Natural killer cell treated with Interleukin-12 subunit alpha and Interleukin-12 subunit beta and Interleukin-15 and Interleukin-18, amount 100 ng/mL, for 72 hours (primary cell): ENCODE results near the gene BMP6. TPM values are rescaled to one million over a fixed set of nuclear protein-coding genes. Genes with fewer than 3 reads are reported as not detected.
A peak's percentile ranks its signal among the peaks of the same experiment; 100 is the strongest.

ENCODE experiments used
- ATAC-seq, 2 donors: fragments of 150-1000 bp; cut with Tn5 transposase in 1 of 2; sonication (Bioruptor Pico), chemical (Tn5 transposase) in 1 of 2; 2 replicates each; pipeline ENCODE4 v1.10.0; 2021
- DNase-seq: peaks from one replicate; pipeline ENCODE4 v3.0.0; 2022; ENCODE audit warnings: low spot score
- H3K27ac Mint-ChIP-seq, 2 donors: 1 replicate in 1 of 2; 2 replicates in 1 of 2; pipeline ENCODE4 v1.8.0; 2022; ENCODE audit warnings: mixed read lengths in 2 of 2, mild to moderate bottlenecking in 1 of 2, moderate library complexity in 1 of 2
- H3K27me3 Mint-ChIP-seq, 2 donors: 1 replicate in 1 of 2; 2 replicates in 1 of 2; pipeline ENCODE4 v1.8.0; 2022; ENCODE audit warnings: mixed read lengths in 2 of 2
- H3K36me3 Mint-ChIP-seq: one replicate; pipeline ENCODE4 v1.8.0; 2022; ENCODE audit warnings: mixed read lengths
- H3K4me1 Mint-ChIP-seq, 2 donors: 1 replicate in 1 of 2; 2 replicates in 1 of 2; pipeline ENCODE4 v1.8.0; 2022; ENCODE audit warnings: low read depth in 2 of 2, mixed read lengths in 2 of 2, mild to moderate bottlenecking in 1 of 2
- H3K4me3 Mint-ChIP-seq: one replicate; pipeline ENCODE4 v1.8.0; 2022; ENCODE audit warnings: mixed read lengths
- H3K9me3 Mint-ChIP-seq: 2 replicates; pipeline ENCODE4 v1.8.0; 2022; ENCODE audit warnings: mixed read lengths
- total RNA-seq, 2 donors: library from RNA; stranded (reverse); gene quantifications; one replicate each; pipeline ENCODE4 v1.2.3, GENCODE V29; 2022

The BMP6 gene
- total RNA-seq, 2 donors from 2014 or later, result not detected

DNA sequence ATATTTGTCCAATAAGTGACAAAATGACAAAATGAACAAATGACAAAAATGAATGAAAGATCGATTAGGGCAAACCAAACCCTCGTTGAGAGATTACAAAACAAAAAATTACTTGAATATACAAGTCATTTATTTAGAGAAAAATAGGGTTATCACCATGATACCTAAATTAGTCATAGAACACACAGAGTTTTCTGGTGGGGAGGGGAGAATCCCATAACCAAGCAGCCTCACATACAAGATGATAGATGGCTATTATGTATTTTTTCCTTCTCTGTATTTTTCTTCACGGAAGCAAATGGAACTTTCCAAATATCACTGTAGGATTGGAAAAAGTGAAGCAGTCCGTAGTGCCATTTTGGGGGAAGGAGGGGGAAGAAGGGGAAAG, 28.5 kb upstream of the BMP6 start:
- Mint-ChIP-seq H3K27me3 (peaks cover 24 to 42% of the 10 kb centered on the region in 2 donors), H3K4me3 (peak overlapping the region; percentile 27), H3K9me3 (no peaks in the 10 kb centered on the region), H3K27ac (no peak overlapping the region), H3K36me3 (no peaks in the 10 kb centered on the region), H3K4me1 (peaks cover 7 to 8% of the 10 kb centered on the region in 2 donors)
- DNase-seq (no peak), ATAC-seq (no peak)

DNA sequence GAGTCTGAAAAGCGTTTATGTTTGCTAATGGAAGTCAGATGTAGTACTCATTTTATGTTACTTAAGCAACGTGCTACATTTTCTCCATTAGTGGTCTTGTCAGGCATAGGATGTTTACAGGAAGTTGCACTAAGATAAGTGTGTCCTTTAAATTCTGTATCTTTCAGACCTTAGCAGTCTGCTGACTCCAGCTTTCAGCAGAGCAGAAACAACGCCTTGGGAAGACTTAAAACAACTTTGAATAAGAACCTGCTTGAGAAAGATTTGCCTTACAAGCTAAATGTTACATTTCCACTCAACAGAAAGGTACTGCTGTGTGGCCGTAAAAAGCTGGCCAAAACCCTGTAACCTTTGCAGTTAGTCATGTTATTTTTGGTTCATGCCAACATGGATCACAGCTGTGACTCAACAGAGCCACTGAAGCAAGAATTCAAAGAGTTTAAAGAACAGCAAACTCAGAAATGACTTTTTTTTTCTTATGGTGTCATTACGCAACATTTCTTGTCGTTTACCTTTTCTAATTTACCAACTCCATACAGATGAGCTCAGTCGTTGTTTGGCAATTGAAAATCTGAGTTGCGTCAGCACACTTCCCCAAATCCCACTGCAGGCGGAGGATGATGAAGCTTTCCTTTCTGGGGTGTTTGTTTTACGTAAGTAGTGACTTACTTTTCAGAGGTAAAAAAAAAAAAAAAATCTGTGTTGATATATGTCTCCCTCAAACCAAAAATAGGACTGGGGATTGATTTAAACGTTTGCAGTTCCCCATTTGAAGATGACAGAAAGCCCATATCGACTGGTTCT, 27.9 kb upstream of the BMP6 start:
- Mint-ChIP-seq H3K9me3 (no peaks in the 10 kb centered on the region), H3K27ac (no peak overlapping the region), H3K4me3 (peak overlapping the region; percentile 27), H3K4me1 (peaks cover 7 to 8% of the 10 kb centered on the region in 2 donors), H3K36me3 (no peaks in the 10 kb centered on the region), H3K27me3 (peaks cover 22 to 36% of the 10 kb centered on the region in 2 donors)
- DNase-seq (no peak), ATAC-seq (peak; percentile 43 to 63)

DNA sequence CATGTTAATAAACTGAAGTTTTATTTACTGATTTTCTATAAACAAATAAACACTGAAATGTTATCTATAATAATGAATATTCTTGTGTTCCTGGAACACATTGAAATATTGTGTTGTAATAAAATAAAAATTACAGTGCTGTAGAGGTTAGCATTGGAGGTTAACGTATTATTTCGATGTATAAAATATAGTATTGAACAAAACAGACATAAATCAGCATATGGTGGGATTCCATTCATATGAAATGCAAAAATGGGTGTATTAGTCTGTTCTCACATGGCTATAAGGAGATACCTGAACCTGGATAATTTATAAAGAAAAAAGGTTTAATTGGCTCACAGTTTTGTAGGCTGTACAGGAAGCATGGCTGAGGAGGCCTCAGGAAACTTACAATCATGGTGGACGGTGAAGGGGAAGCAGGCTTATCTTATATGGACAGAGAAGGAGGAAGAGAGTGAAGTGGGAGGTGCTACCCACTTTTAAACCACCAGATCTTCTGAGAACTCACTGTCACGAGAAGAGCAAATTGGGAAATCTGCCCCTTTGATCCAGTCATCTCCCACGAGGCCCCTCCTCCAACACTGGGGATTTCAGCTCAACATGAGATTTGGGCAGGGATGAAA, 24.6 kb upstream of the BMP6 start:
- no peak for DNase-seq
- Mint-ChIP-seq H3K36me3 (no peaks in the 10 kb centered on the region), H3K27ac (no peak overlapping the region), H3K4me3 (no peak overlapping the region), H3K27me3 (peaks cover 26 to 40% of the 10 kb centered on the region in 2 donors), H3K4me1 (peaks cover 7 to 8% of the 10 kb centered on the region in 2 donors), H3K9me3 (no peaks in the 10 kb centered on the region)
- ATAC-seq, result no peak

DNA sequence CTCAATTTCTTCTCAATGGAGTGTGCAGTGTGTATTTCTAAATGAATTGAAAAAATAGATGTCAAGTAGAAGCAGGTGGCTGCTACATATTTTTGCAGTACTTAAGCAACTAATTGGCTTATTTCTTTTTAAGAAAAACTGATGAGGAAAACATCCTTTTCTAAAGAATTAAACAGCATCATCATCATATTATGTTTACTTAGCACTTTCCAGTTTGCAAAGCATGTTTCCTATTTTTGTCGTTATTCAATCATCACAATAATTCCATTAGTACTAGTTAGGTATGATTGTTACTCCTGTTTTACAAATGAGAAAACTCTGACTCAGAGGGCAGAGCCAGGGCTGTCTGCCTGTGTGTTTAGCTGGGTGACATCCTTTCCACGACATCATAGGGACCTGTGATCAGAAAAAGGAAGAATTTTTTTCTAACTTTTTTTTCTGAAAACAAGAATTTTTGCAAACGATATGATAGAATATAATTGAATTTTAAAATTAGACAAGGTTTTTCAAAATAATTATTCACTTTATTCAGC, 22.7 kb upstream of the BMP6 start:
- peaks cover 14 to 21% of the 10 kb centered on the region in 2 donors for H3K27me3 Mint-ChIP-seq
- H3K9me3 Mint-ChIP-seq, result no peaks in the 10 kb centered on the region
- H3K4me3 Mint-ChIP-seq, result no peak overlapping the region
- DNase-seq (no peak), ATAC-seq (no peak)
- no peaks in the 10 kb centered on the region for H3K36me3 Mint-ChIP-seq
- H3K4me1 Mint-ChIP-seq, result peaks cover 0 to under 1% of the 10 kb centered on the region in 2 donors
- no peak overlapping the region for H3K27ac Mint-ChIP-seq

DNA sequence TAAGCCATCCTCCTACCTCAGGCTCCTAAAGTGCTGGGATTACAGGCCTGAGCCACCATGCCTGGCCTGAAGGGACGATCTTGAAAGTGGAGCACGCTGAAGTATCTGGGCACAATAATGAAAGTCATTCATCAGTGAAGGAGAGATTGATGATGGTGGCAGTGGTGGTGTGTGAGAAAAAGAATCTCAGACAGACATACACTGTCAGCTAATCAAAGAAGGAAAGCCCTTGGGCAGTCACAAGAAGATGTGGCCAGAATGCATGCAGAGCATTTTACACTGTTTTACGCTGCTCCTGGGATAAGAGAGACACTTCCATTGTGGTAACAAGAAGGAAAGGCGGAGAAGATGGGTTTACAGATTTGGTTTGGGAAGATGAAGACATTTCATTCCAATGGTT, 20.4 kb upstream of the BMP6 start:
- peaks cover 6 to 19% of the 10 kb centered on the region in 2 donors for H3K27me3 Mint-ChIP-seq
- no peak for ATAC-seq
- H3K27ac Mint-ChIP-seq, result no peak overlapping the region
- no peaks in the 10 kb centered on the region for H3K36me3 Mint-ChIP-seq
- no peaks in the 10 kb centered on the region for H3K9me3 Mint-ChIP-seq
- H3K4me1 Mint-ChIP-seq, result no peaks in the 10 kb centered on the region
- H3K4me3 Mint-ChIP-seq, result no peak overlapping the region
- no peak for DNase-seq

DNA sequence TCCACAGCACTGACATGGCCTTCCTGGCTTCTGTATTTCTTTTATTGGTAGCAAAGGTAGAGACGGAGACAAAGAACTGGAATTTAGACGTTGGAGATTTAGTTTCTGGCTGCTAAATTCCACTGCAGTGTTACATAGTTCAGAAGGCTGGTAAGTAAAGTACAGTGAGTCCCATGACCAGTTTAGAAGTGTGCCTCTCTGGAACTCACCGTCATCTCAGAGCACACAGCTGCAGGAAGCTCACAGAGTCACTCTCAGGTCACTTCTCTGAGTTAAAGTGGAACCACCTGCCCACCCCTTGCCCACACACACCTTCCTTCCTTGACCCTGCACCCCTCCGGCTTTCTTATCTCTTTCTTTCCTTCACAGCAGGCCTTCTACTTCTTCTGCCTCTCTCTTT, 19.6 kb upstream of the BMP6 start:
- Mint-ChIP-seq H3K4me1 (no peaks in the 10 kb centered on the region), H3K36me3 (no peaks in the 10 kb centered on the region), H3K27ac (no peak overlapping the region), H3K27me3 (peaks cover 6 to 21% of the 10 kb centered on the region in 2 donors), H3K4me3 (no peak overlapping the region), H3K9me3 (no peaks in the 10 kb centered on the region)
- no peak for ATAC-seq
- DNase-seq, result no peak

DNA sequence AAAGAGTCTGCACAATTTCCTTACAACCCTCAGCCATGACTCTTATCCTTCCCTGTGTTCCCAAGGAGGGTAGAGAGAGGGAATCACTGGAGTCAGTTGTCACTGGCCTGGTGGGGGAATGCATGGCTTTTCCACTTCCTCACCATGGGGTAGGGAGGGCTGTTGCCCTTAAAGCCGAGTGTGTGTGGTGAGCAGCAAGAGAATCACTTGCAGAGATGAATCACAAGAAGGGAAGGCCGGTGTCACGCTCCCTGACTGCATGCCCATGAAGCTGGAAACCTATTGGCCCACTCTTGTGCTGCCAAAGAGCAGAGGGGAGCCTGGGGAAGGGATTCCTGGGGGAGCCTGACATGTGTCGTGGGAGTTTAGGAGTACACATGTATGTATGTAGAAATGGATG, 18.1 kb upstream of the BMP6 start:
- Mint-ChIP-seq H3K27ac (no peak overlapping the region), H3K36me3 (no peaks in the 10 kb centered on the region), H3K4me1 (no peaks in the 10 kb centered on the region), H3K27me3 (peaks cover 14 to 27% of the 10 kb centered on the region in 2 donors), H3K9me3 (peaks cover 3% of the 10 kb centered on the region), H3K4me3 (no peak overlapping the region)
- DNase-seq (no peak), ATAC-seq (no peak)

DNA sequence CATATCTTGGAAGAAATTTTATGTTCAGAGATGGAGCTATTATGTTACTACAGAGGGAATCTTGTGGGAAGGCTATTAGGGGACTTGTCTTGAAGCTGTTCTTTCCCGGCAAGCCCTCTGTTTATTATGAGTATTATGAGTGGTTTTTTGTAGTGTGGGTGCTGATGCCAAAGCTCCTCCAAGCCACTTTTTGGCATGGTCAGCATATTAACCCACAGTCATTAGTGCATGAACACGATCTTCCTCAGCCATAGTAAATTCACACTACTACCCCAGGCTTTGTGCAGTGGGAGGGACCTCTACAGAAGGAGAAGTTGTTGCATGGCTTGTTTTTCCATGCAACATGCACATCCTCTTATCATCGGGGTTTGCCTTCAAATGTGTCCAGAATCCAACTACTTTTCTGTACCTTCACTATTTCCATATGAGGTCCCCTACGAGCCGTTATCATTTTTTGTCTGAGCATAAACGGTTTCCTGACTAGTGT, 6.5 kb upstream of the BMP6 start:
- Mint-ChIP-seq H3K4me3 (no peak overlapping the region), H3K36me3 (peaks cover 6% of the 10 kb centered on the region), H3K4me1 (no peaks in the 10 kb centered on the region), H3K27me3 (peaks cover 35 to 52% of the 10 kb centered on the region in 2 donors), H3K27ac (no peak overlapping the region), H3K9me3 (peaks cover 4% of the 10 kb centered on the region)
- ATAC-seq (no peak), DNase-seq (no peak)

DNA sequence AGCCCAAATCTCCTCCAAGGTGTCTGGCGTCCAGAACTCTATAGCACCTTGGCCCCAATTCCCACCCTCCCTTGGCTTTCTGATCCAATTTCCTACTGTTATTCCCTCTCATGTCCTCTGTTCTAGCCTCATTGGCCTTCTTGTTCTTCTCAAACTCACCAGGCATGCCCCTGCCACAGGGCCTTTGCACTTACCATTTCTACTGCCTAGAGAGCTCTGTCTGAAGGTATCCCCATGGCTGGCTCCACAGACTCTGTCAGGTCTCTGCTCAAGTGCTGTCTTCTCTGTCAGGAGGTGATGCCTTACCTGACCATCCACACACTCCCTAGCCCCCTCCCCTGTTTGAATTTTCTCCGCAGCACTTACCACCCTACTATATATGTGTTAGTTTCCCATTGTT, 5.6 kb upstream of the BMP6 start:
- Mint-ChIP-seq H3K27me3 (peaks cover 35 to 54% of the 10 kb centered on the region in 2 donors), H3K36me3 (peaks cover 6% of the 10 kb centered on the region), H3K27ac (no peak overlapping the region), H3K4me1 (peaks cover 0 to 1% of the 10 kb centered on the region in 2 donors), H3K9me3 (peaks cover 4% of the 10 kb centered on the region), H3K4me3 (no peak overlapping the region)
- peak in 1 of 2 donors; percentile 36 for ATAC-seq
- no peak for DNase-seq

DNA sequence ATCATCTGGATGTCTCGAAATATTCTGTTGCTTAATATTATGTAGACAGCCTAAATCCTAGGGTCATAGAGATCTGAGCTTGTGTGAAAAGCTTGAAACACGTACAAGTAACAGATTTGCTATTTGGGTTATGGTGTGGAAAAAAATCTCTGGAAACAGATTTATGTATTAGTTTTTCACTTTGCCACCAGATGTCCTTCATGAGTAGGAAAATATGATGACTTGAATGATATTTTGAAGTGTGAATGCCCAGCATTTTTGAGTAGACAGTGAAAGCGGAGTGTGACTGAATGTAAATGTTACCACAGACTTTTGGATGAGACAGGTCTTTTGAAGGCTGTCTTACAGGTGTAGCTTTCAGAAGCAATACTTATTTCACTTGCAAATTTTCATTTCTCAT, 4.2 kb upstream of the BMP6 start:
- H3K9me3 Mint-ChIP-seq, result peaks cover under 1% of the 10 kb centered on the region
- H3K4me3 Mint-ChIP-seq, result no peak overlapping the region
- H3K36me3 Mint-ChIP-seq, result peaks cover under 1% of the 10 kb centered on the region
- DNase-seq, result no peak
- H3K4me1 Mint-ChIP-seq, result peaks cover 0 to 4% of the 10 kb centered on the region in 2 donors
- no peak overlapping the region for H3K27ac Mint-ChIP-seq
- ATAC-seq, result no peak
- peaks cover 34 to 52% of the 10 kb centered on the region in 2 donors for H3K27me3 Mint-ChIP-seq

DNA sequence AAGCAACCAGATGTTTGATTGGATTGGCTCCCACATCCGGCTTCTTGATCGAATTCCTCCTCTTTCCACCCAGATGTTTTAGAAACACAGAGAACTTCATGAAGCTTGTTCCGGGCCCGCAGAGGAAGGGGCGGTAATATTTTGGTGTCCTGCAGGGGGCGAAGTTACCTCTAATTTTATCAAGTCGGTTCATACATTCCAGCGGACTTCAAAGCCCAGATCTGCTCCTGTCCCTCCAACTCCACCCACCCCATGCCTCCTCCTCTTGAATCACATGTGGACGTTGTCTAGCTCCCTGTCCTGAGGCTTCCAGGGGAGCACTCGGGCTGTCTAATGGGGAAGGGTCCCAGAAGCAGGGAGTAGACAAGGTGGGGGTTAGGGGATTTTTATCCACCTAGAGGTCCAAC, 2.9 kb upstream of the BMP6 start:
- no peak for ATAC-seq
- peaks cover 0 to 4% of the 10 kb centered on the region in 2 donors for H3K4me1 Mint-ChIP-seq
- H3K36me3 Mint-ChIP-seq, result no peaks in the 10 kb centered on the region
- no peak overlapping the region for H3K4me3 Mint-ChIP-seq
- no peak overlapping the region for H3K27ac Mint-ChIP-seq
- no peak for DNase-seq
- H3K27me3 Mint-ChIP-seq, result peaks cover 34 to 45% of the 10 kb centered on the region in 2 donors
- H3K9me3 Mint-ChIP-seq, result no peaks in the 10 kb centered on the region

DNA sequence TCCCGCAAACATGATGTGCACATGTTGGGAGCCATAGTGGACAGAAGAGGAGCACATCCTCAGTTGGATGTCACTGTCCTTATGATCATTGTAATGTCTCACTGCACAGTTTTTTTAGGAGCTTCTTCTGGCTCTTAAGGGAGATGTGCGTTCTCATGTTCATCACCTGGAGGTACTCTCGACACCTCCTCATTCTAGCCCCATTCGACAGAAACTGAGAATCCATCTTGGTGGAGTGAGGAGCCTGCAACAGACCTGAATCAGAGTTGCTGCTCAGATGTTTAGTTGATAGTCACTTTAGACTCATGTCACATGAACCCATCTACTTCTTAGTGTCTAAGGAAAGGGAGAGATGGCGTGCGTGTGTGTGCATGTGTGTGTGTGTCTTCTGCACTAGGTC, 2.3 kb upstream of the BMP6 start:
- peaks cover 34 to 44% of the 10 kb centered on the region in 2 donors for H3K27me3 Mint-ChIP-seq

DNA sequence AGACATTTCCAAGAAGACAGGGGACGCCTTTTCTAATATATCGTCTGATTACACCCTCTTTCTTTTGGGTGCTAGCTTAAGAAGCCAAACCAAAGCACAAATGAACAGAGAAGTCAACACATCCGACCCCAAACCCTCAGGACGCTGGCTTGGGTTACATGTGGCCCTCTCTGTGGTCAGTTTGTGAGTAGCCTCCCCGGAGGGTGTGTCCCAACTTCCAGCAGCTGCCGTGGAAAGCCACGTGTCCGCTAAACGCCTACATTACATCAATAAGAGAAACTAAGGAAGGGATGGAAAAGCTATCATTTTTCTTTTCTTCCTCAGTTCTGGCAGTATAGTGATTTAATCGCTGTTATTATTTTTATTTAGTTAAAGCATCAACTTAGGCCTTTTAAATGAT, 487 bp upstream of the BMP6 start:
- Mint-ChIP-seq H3K27ac (no peak overlapping the region), H3K27me3 (peaks cover 37 to 49% of the 10 kb centered on the region in 2 donors), H3K4me3 (peak overlapping the region; percentile 75), H3K9me3 (no peaks in the 10 kb centered on the region), H3K4me1 (peaks cover 0 to 4% of the 10 kb centered on the region in 2 donors), H3K36me3 (no peaks in the 10 kb centered on the region)
- DNase-seq (no peak), ATAC-seq (no peak)

More for the DNA sequence above, 2.3 kb upstream of the BMP6 start:
- peaks cover 0 to 4% of the 10 kb centered on the region in 2 donors for H3K4me1 Mint-ChIP-seq
- DNase-seq, result no peak
- no peaks in the 10 kb centered on the region for H3K9me3 Mint-ChIP-seq
- H3K36me3 Mint-ChIP-seq, result no peaks in the 10 kb centered on the region
- no peak for ATAC-seq
- H3K4me3 Mint-ChIP-seq, result no peak overlapping the region
- H3K27ac Mint-ChIP-seq, result no peak overlapping the region
